CD14-positive monocyte (primary cell): Measurements from ENCODE around the gene MPC1L. TPM values are rescaled to one million over a fixed set of nuclear protein-coding genes. Genes with fewer than 3 reads are reported as not detected.

Experiments used
- DNase-seq, 3 donors: peaks; one replicate each; pipeline ENCODE4 v3.0.0-alpha.2; 2011 to 2022
- H2AFZ ChIP-seq: 2 replicates; pipeline ENCODE4 v1.6.0; 2012; ENCODE audit warnings: mild to moderate bottlenecking, low read depth, low read length, inconsistent platforms; ENCODE audit not compliant: insufficient read depth, poor library complexity, severe bottlenecking
- H3K27ac ChIP-seq, 2 donors: 1 replicate in 1 of 2; 2 replicates in 1 of 2; pipeline ENCODE4 v1.5.1; 2012 to 2013; ENCODE audit warnings: low read length in 2 of 2, control low read depth in 1 of 2, inconsistent platforms in 1 of 2, low read depth in 1 of 2, mild to moderate bottlenecking in 1 of 2
- H3K27me3 ChIP-seq, 2 donors: one replicate each; pipeline versions ENCODE4 v1.6.0 to v1.6.1; 2011 to 2013; ENCODE audit warnings: low read length in 2 of 2; ENCODE audit not compliant: control insufficient read depth in 2 of 2, insufficient read depth in 2 of 2
- H3K36me3 ChIP-seq, 2 donors: replicated peaks in 1 of 2; 1 replicate in 1 of 2; 2 replicates in 1 of 2; pipeline versions ENCODE4 v1.5.1 to v1.6.1; 2012 to 2013; ENCODE audit warnings: low read length in 2 of 2, control low read depth in 1 of 2, inconsistent platforms in 1 of 2, mild to moderate bottlenecking in 1 of 2; ENCODE audit not compliant: insufficient read depth in 2 of 2, control insufficient read depth in 1 of 2
- H3K4me1 ChIP-seq, 2 donors: 1 replicate in 1 of 2; 2 replicates in 1 of 2; pipeline versions ENCODE4 v1.5.1 to v1.6.1; 2012 to 2013; ENCODE audit warnings: low read length in 2 of 2, control low read depth in 1 of 2, inconsistent platforms in 1 of 2, mild to moderate bottlenecking in 1 of 2, moderate library complexity in 1 of 2; ENCODE audit not compliant: insufficient read depth in 2 of 2, control insufficient read depth in 1 of 2
- H3K4me2 ChIP-seq: replicated peaks from 2 replicates; pipeline ENCODE3; 2012; ENCODE audit warnings: low read length, moderate library complexity, mild to moderate bottlenecking; ENCODE audit not compliant: poor library complexity, severe bottlenecking; ENCODE audit errors: extremely low read depth
- H3K4me3 ChIP-seq, 3 experiments: fragments of 200-600 bp in 1 of 3; sonication (generic) in 1 of 3; replicated peaks in 1 of 3; 1 replicate in 2 of 3; 2 replicates in 1 of 3; pipeline ENCODE4 v1.5.1; 2011 to 2013; ENCODE audit warnings: low read length in 3 of 3, mild to moderate bottlenecking in 3 of 3, control low read depth in 2 of 3, low read depth in 2 of 3, inconsistent platforms in 1 of 3, moderate library complexity in 1 of 3
- H3K79me2 ChIP-seq: 2 replicates; pipeline ENCODE4 v1.6.0; 2012; ENCODE audit warnings: mild to moderate bottlenecking, control low read depth, inconsistent platforms, low read length, moderate library complexity; ENCODE audit not compliant: insufficient read depth
- H3K9ac ChIP-seq: 2 replicates; pipeline ENCODE4 v1.6.0; 2017; ENCODE audit warnings: low read length, mild to moderate bottlenecking; ENCODE audit not compliant: insufficient read depth, poor library complexity, severe bottlenecking
- H3K9me3 ChIP-seq, 2 donors: replicated peaks in 1 of 2; 1 replicate in 1 of 2; 2 replicates in 1 of 2; pipeline versions ENCODE4 v1.5.1 to v1.6.1; 2012 to 2013; ENCODE audit warnings: low read length in 2 of 2, control low read depth in 1 of 2; ENCODE audit not compliant: control insufficient read depth in 1 of 2, insufficient read depth in 1 of 2
- H4K20me1 ChIP-seq: 2 replicates; pipeline ENCODE4 v1.6.0; 2012; ENCODE audit warnings: mild to moderate bottlenecking, low read length, control low read depth, moderate library complexity; ENCODE audit not compliant: insufficient read depth
- H3K27ac Mint-ChIP-seq, 7 donors: one replicate each; pipeline ENCODE4 v1.8.0; 2020; ENCODE audit warnings: mild to moderate bottlenecking in 7 of 7, mixed read lengths in 7 of 7, moderate library complexity in 6 of 7, inconsistent platforms in 2 of 7
- H3K27me3 Mint-ChIP-seq, 3 donors: one replicate each; pipeline ENCODE4 v1.8.0; 2021 to 2022; ENCODE audit warnings: low read depth in 3 of 3, mild to moderate bottlenecking in 3 of 3, mixed read lengths in 3 of 3, moderate library complexity in 3 of 3, inconsistent platforms in 1 of 3
- H3K36me3 Mint-ChIP-seq, 2 donors: one replicate each; pipeline ENCODE4 v1.8.0; 2020; ENCODE audit warnings: mixed read lengths in 2 of 2, inconsistent platforms in 1 of 2, mild to moderate bottlenecking in 1 of 2
- H3K4me1 Mint-ChIP-seq: one replicate; pipeline ENCODE4 v1.8.0; 2020; ENCODE audit warnings: mild to moderate bottlenecking, mixed read lengths
- H3K4me3 Mint-ChIP-seq, 2 donors: one replicate each; pipeline ENCODE4 v1.8.0; 2020; ENCODE audit warnings: mild to moderate bottlenecking in 2 of 2, mixed read lengths in 2 of 2, moderate library complexity in 1 of 2
- H3K9me3 Mint-ChIP-seq, 7 donors: one replicate each; pipeline ENCODE4 v1.8.0; 2020 to 2022; ENCODE audit warnings: mixed read lengths in 7 of 7, mild to moderate bottlenecking in 6 of 7, moderate library complexity in 6 of 7, inconsistent platforms in 2 of 7
- CTCF ChIP-seq: fragments of 200-600 bp; IDR thresholded peaks from one replicate; pipeline ENCODE4 v1.8.0; 2022; ENCODE audit warnings: antibody characterized with exemption, mild to moderate bottlenecking
- WGBS: methylation state at CpG from one replicate; pipeline ENCODE4 v1.1.5; 2013; ENCODE audit warnings: missing lambda C conversion rate; ENCODE audit not compliant: insufficient coverage; 5-methylcytosine and 5-hydroxymethylcytosine counted together
- intact Hi-C, 2 donors: fragments of 100-400 bp; cut with micrococcal nuclease; formaldehyde crosslinking; loops; one replicate each; pipeline versions ENCODE4 v1.15.0 to v1.15.1; 2023
- polyA plus RNA-seq, 3 donors: library from polyadenylated mRNA; depleted of rRNA in 1 of 3; unstranded in 2 of 3; stranded (reverse) in 1 of 3; fragments of 300-500 nt in 2 of 3; fragments of >200 nt in 1 of 3; fragmentation: Illumina TruSeq in 2 of 3; gene quantifications; 1 replicate in 2 of 3; 2 replicates in 1 of 3; pipeline ENCODE4 v1.2.3, GENCODE V29; 2012 to 2021

MPC1L gene
- polyA plus RNA-seq, 3 donors: not detected

- intact Hi-C loops: no loop called here
Measured at GRCh38 chrX:40671126-40671525, 47.9 kb downstream of the MPC1L start.

More at GRCh38 chrX:40671126-40671525, 47.9 kb downstream of the MPC1L start:
- no peak overlapping the region for H3K9ac ChIP-seq
- Mint-ChIP-seq H3K27me3 (peaks cover 0 to 37% (median 0%) of the 10 kb centered on the region in 3 donors), H3K4me3 (no peak overlapping the region), H3K4me1 (no peaks in the 10 kb centered on the region), H3K27ac (no peak overlapping the region), H3K9me3 (peaks cover 0 to 3% (median 0%) of the 10 kb centered on the region in 7 donors), H3K36me3 (peaks cover 59 to 78% of the 10 kb centered on the region in 2 donors)
- peaks cover 0 to 36% of the 10 kb centered on the region in 2 donors for H3K27me3 ChIP-seq
- TF ChIP-seq CTCF: no peak
- H3K4me1 ChIP-seq: no peaks in the 10 kb centered on the region
- H4K20me1 ChIP-seq: peaks cover 6% of the 10 kb centered on the region
- no peak for DNase-seq
- H3K27ac ChIP-seq: no peak overlapping the region
- no peaks in the 10 kb centered on the region for H3K9me3 ChIP-seq
- H2AFZ ChIP-seq: no peak overlapping the region
- H3K4me3 ChIP-seq: no peak overlapping the region
- peaks cover 68 to 87% of the 10 kb centered on the region in 2 donors for H3K36me3 ChIP-seq
- H3K4me2 ChIP-seq: no peak overlapping the region
- WGBS: 83% methylated on average over 1 of the region's 6 CpGs
- no peaks in the 10 kb centered on the region for H3K79me2 ChIP-seq

Other genes with a start within 250 kb of the MPC1L start
- 100 to 1,000 TPM; 332 to 497 (median 430) TPM for gene ATP6AP2, start 42.5 kb upstream of the MPC1L start, polyA plus RNA-seq
- 10 to 100 TPM; 35.1 to 51.2 (median 39.5) TPM for gene CXorf38, start 24.1 kb downstream of the MPC1L start, polyA plus RNA-seq
- 10 to 100 TPM in 1 of 3 donors, 1 to 10 TPM in 2; 3.6 to 20.4 (median 6.8) TPM for gene MED14, start 112.1 kb downstream of the MPC1L start, polyA plus RNA-seq